Hepatocyte (in vitro differentiated cells): ENCODE measurements around the gene MAX.

Experiments used
- CTCF ChIP-seq: fragments of 200-600 bp; sonication (generic); IDR thresholded peaks from 2 replicates; pipeline ENCODE4 v1.5.1; 2016; ENCODE audit warnings: antibody characterized with exemption, mild to moderate bottlenecking; ENCODE audit not compliant: poor library complexity
- EZH2 ChIP-seq: fragments of 200-600 bp; sonication (generic); IDR thresholded peaks from 2 replicates; pipeline ENCODE4 v1.6.1; 2016; ENCODE audit warnings: antibody characterized with exemption, mild to moderate bottlenecking, borderline replicate concordance
- EZH2phosphoT487 ChIP-seq: fragments of 200-600 bp; sonication (generic); IDR thresholded peaks from one replicate; pipeline ENCODE4 v1.6.1; 2018; ENCODE audit warnings: antibody characterized with exemption, mild to moderate bottlenecking, low read depth, moderate library complexity; ENCODE audit not compliant: unreplicated experiment, severe bottlenecking

- TF ChIP-seq CTCF (no peak), EZH2 (no peak), EZH2phosphoT487 (no peak)
Observed at GRCh38 chr14:65092349-65092748, 10.0 kb downstream of the MAX start.
